Kidney epithelial cell (primary cell): ENCODE data around the gene TENT5C. TPM values are rescaled to one million over a fixed set of nuclear protein-coding genes. Genes with fewer than 3 reads are reported as not detected.

Source experiments
- DNase-seq: peaks from one replicate; pipeline ENCODE4 v3.0.0-alpha.2; 2010; ENCODE audit warnings: low read depth
- H3K27me3 ChIP-seq: 2 replicates; pipeline ENCODE4 v1.6.0; 2011; ENCODE audit warnings: low read length; ENCODE audit not compliant: control insufficient read depth, insufficient read depth
- H3K36me3 ChIP-seq: 2 replicates; pipeline ENCODE4 v1.5.1; 2011; ENCODE audit warnings: low read length; ENCODE audit not compliant: control insufficient read depth, insufficient read depth
- H3K4me3 ChIP-seq: 2 replicates; pipeline ENCODE4 v1.5.1; 2011; ENCODE audit warnings: low read depth, mild to moderate bottlenecking, control low read depth, low read length
- CTCF ChIP-seq: IDR thresholded peaks from 2 replicates; pipeline ENCODE4 v1.5.1; 2011; ENCODE audit warnings: mild to moderate bottlenecking, moderate library complexity, low read length, control low read depth, inconsistent platforms; ENCODE audit not compliant: insufficient read depth, poor library complexity, severe bottlenecking
- total RNA-seq: library from RNA; depleted of rRNA; stranded (reverse); fragments of >200 nt; gene quantifications from 2 replicates; pipeline ENCODE4 v1.2.3, GENCODE V29; 2015

The TENT5C gene
- total RNA-seq, 1 donor from 2014 or later = 0.13 TPM

- H3K4me3 ChIP-seq = no peak overlapping the region
- H3K27me3 ChIP-seq = no peaks in the 10 kb centered on the region
- DNase-seq = no peak
- no peaks in the 10 kb centered on the region for H3K36me3 ChIP-seq
- TF ChIP-seq CTCF = no peak
Observed at GRCh38 chr1:117676615-117677130, 70.8 kb downstream of the TENT5C start.

Other genes with a start within 250 kb of the TENT5C start
- gene MAN1A2, start 238.6 kb upstream of the TENT5C start, total RNA-seq = 22.0 and 27.5 TPM in 2 replicates